Measurements from ENCODE around the gene UTF1.

Gene UTF1

DNA sequence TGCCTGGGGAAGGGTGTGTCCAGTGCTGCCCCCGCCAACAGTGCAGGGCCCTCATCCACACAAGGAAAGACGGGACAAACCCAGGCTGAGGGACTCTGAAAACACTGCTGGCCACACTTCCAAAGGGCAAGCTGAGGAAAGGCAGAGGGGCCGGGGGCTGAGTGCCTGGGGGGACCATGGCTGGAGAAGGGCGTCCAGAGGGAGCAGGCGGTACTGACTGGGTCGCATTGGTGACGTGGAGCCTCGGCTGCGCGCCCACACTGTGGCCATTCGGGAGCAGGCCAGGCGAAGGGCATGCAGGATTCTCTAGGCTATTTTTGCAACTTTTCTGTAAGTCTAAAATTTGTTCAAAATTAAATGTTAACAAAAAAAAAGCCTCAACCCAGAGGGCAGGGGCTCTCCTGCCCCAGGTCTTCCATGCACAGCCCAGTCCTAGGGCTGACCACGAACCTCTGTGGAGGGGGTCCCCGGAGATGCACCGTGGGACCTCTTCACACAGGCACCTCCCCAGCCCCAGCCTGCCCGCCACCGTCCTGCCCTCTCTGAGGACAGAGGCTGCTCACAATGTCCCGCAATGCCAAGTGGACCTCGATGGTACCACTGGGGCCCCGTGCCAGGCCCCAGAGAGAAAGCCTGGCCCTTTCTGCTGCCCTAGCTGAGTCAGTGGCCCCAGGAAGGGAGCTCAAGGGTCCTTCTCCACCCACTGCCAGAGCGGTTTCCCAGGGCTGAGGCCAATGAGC lies 36.2 kb downstream of the UTF1 start:
- Histone ChIP-seq H3K27me3 (ENCODE audit: control insufficient read depth, insufficient read depth, low read length) (no peaks in the 10 kb centered on the region), H3K4me2 (ENCODE audit: low read length) (no peak overlapping the region), H3K4me3 (ENCODE audit: low read length) (no peak overlapping the region), H3K36me3 (ENCODE audit: insufficient read depth, low read length) (no peaks in the 10 kb centered on the region), H3K4me1 (ENCODE audit: control insufficient read depth, insufficient read depth, low read length) (peaks cover 9% of the 10 kb centered on the region), H3K9me3 (replicated peaks; ENCODE audit: low read length) (no peaks in the 10 kb centered on the region), H3K9ac (ENCODE audit: low read depth, low read length) (no peak overlapping the region)

DNA sequence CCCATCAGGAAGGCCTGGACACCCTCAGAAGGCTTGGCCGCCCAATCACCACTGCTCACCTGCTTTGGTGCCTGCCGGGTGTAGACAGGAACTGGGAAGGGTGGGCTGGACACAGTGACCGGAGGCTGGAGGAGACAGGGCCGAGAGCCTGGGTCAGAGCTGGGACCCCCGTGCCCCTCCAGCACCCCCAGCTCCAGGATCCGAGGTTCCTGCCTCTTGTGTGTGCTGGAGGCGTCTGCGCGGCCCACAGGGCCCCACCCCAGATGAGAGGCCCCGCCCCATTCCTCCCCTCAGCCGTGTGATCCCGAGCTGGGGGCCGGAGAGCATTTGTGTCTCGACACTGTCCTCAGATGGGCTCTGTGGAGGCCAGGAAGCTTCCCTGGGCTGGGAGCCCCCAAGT lies 37.3 kb downstream of the UTF1 start:
- H3K9ac ChIP-seq (ENCODE audit: low read depth, low read length), result no peak overlapping the region
- no peak overlapping the region for H3K4me2 ChIP-seq (ENCODE audit: low read length)
- H3K36me3 ChIP-seq (ENCODE audit: insufficient read depth, low read length), result no peaks in the 10 kb centered on the region
- no peak overlapping the region for H3K4me3 ChIP-seq (ENCODE audit: low read length)
- H3K27me3 ChIP-seq (ENCODE audit: control insufficient read depth, insufficient read depth, low read length), result no peaks in the 10 kb centered on the region
- no peaks in the 10 kb centered on the region for H3K9me3 ChIP-seq (replicated peaks; ENCODE audit: low read length)
- H3K4me1 ChIP-seq (ENCODE audit: control insufficient read depth, insufficient read depth, low read length), result peaks cover 4% of the 10 kb centered on the region

DNA sequence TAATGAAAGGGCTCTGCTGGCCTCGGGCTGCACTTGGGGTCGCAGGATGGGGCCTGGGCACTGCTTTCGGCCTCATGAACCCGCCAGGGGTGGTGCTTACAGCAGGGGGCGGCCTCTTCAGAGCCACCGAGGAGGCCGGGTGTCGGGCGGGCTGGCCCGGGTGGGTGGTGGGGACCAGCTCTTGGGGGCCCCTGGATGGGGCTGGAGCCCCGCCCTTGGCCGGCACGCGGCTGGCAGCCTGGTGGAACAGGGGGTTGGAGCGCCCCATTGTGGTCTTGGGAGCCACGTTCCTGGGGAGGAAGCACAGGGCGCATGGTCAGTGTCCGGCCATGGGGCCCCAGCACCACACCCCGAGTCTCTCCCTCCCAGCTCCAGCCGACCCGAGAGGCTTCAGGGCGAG lies 37.8 kb downstream of the UTF1 start:
- H3K9ac ChIP-seq (ENCODE audit: low read depth, low read length), result no peak overlapping the region
- no peaks in the 10 kb centered on the region for H3K36me3 ChIP-seq (ENCODE audit: insufficient read depth, low read length)
- H3K4me1 ChIP-seq (ENCODE audit: control insufficient read depth, insufficient read depth, low read length), result no peaks in the 10 kb centered on the region
- no peaks in the 10 kb centered on the region for H3K9me3 ChIP-seq (replicated peaks; ENCODE audit: low read length)
- H3K4me3 ChIP-seq (ENCODE audit: low read length), result no peak overlapping the region
- no peaks in the 10 kb centered on the region for H3K27me3 ChIP-seq (ENCODE audit: control insufficient read depth, insufficient read depth, low read length)
- no peak overlapping the region for H3K4me2 ChIP-seq (ENCODE audit: low read length)

DNA sequence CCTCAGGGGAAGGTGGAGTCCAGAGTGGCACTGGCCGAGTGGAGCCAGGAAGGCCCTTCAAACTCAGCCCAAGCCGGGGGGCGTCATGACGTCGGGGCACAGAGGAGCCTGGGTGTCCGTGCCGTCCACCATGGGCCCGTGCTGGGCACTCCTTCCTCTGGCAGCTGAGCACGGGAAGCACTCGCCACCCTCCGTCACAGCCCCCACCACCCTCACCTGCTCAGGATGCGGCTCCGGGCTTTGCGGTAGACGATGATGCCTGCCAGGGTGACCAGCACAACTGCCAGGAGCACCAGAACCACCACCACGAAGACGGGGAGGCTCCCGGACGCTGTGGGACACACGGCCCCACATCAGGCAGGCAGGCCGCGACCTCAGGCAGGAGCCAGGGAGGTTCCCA lies 38.5 kb downstream of the UTF1 start:
- Histone ChIP-seq H3K9me3 (replicated peaks; ENCODE audit: low read length) (no peaks in the 10 kb centered on the region), H3K4me2 (ENCODE audit: low read length) (no peak overlapping the region), H3K4me1 (ENCODE audit: control insufficient read depth, insufficient read depth, low read length) (no peaks in the 10 kb centered on the region), H3K9ac (ENCODE audit: low read depth, low read length) (no peak overlapping the region), H3K4me3 (ENCODE audit: low read length) (no peak overlapping the region), H3K27me3 (ENCODE audit: control insufficient read depth, insufficient read depth, low read length) (no peaks in the 10 kb centered on the region), H3K36me3 (ENCODE audit: insufficient read depth, low read length) (no peaks in the 10 kb centered on the region)

DNA sequence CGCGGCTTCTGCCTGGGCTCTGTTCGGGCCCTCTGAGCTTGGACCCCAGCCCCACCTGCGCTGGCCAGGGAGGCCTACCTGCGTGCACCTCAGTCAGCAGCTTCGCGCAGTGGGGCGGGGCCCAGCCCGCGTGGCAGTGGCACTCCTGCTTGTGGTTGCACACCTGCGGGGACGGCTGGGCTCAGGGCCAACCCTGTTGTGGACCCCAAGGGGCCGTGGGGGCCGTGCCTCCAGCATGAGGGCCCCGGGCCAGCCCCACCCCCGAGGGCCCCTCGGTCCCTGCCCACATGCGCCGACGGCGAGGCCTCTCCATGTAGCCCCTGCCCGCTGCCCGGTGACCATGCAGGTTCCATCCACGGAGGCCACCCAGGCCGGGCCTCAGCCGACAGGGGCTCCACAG lies 39.4 kb downstream of the UTF1 start:
- no peaks in the 10 kb centered on the region for H3K9me3 ChIP-seq (replicated peaks; ENCODE audit: low read length)
- no peak overlapping the region for H3K4me2 ChIP-seq (ENCODE audit: low read length)
- H3K4me1 ChIP-seq (ENCODE audit: control insufficient read depth, insufficient read depth, low read length), result no peaks in the 10 kb centered on the region
- no peaks in the 10 kb centered on the region for H3K27me3 ChIP-seq (ENCODE audit: control insufficient read depth, insufficient read depth, low read length)
- no peak overlapping the region for H3K4me3 ChIP-seq (ENCODE audit: low read length)
- no peak overlapping the region for H3K9ac ChIP-seq (ENCODE audit: low read depth, low read length)
- H3K36me3 ChIP-seq (ENCODE audit: insufficient read depth, low read length), result no peaks in the 10 kb centered on the region

DNA sequence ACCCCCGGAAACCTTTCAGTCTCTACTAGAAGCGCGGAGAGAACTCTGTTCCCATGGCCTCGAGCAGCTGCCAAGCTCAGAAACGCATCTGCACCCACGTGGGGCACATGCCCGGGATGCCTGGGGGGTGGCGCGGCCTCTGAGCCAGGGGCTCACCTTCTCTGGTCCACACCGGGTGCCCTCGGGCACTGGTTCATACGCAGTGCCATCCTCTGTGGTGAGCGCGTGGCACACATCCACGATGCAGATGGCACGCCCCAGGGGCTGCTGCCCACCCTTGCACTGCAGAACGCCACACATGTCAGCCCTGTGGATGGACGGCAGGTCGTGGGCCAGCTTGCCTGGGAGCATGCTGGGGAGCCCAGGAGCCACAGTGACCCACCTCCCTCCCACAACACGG lies 40.2 kb downstream of the UTF1 start:
- peaks cover 7% of the 10 kb centered on the region for H3K27me3 ChIP-seq (ENCODE audit: control insufficient read depth, insufficient read depth, low read length)
- no peaks in the 10 kb centered on the region for H3K9me3 ChIP-seq (replicated peaks; ENCODE audit: low read length)
- H3K4me3 ChIP-seq (ENCODE audit: low read length), result no peak overlapping the region
- no peak overlapping the region for H3K9ac ChIP-seq (ENCODE audit: low read depth, low read length)
- no peaks in the 10 kb centered on the region for H3K4me1 ChIP-seq (ENCODE audit: control insufficient read depth, insufficient read depth, low read length)
- no peaks in the 10 kb centered on the region for H3K36me3 ChIP-seq (ENCODE audit: insufficient read depth, low read length)
- H3K4me2 ChIP-seq (ENCODE audit: low read length), result no peak overlapping the region

DNA sequence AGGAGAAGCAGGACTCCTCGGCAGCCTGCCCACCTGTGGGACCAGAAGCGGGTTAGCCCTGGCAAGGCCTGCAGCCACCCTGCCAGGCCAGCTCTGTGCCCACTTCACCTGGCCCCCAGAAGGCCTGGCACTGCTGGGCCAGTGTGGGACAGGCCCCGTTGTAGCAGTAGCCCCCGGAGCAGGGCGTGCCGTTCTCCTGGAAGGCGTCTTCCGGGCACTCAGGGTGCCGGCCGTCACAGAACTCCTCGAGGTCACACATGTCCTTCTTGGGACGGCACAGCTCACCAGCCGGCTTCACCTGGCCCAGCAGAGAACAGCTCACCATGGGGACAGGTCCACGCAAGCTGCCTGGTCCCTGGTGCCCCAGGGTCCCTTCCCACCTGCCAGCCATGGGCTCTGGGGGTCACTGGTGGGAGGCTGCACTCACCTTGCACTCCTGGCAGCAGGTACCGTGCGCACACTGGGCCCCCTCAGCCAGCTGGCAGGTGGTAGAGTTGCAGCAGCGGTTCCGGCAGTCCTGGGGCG lies 40.8 kb downstream of the UTF1 start:
- Histone ChIP-seq H3K4me3 (ENCODE audit: low read length) (no peak overlapping the region), H3K9me3 (replicated peaks; ENCODE audit: low read length) (no peaks in the 10 kb centered on the region), H3K4me1 (ENCODE audit: control insufficient read depth, insufficient read depth, low read length) (no peaks in the 10 kb centered on the region), H3K27me3 (ENCODE audit: control insufficient read depth, insufficient read depth, low read length) (peaks cover 13% of the 10 kb centered on the region), H3K4me2 (ENCODE audit: low read length) (no peak overlapping the region), H3K9ac (ENCODE audit: low read depth, low read length) (no peak overlapping the region), H3K36me3 (ENCODE audit: insufficient read depth, low read length) (no peaks in the 10 kb centered on the region)

DNA sequence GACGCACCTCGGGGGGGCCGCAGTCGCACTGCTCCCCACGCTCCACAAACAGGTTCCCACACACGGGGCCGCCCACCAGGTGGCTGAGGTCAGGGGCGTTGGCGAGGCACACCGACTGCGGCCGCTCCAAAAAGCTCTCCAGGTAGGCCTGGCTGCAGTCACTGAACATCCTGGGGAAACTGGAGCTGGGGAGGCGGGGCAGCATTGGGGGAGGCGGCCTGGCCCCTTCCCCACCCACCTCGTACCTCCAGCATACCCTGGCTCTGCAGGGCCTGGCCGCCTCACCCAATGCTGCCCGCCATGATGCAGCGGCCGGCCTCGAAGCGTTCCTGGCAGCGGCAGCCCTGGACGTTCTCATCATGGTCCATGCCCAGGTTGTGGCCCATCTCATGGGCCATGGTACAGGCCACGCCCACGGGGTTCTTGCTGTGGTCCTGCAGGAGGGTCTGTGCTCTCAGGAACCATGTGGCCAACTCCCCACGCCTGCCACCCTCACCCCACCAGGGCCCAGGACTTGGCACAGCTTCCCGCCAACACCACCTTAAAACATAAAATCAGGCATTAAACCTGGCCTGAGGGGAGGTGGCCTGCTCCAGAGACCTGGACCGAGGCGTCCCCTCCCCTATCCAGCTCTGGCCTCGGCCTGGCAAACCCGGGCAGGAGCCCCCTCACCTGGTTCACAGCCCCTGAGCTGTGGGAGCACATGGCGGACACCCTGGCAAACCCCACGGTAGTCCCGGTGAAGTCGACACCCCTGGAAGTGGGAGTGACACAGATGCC lies 41.7 kb downstream of the UTF1 start:
- H3K4me1 ChIP-seq (ENCODE audit: control insufficient read depth, insufficient read depth, low read length), result no peaks in the 10 kb centered on the region
- peaks cover 21% of the 10 kb centered on the region for H3K27me3 ChIP-seq (ENCODE audit: control insufficient read depth, insufficient read depth, low read length)
- no peak overlapping the region for H3K4me3 ChIP-seq (ENCODE audit: low read length)
- H3K4me2 ChIP-seq (ENCODE audit: low read length), result no peak overlapping the region
- no peaks in the 10 kb centered on the region for H3K36me3 ChIP-seq (ENCODE audit: insufficient read depth, low read length)
- H3K9ac ChIP-seq (ENCODE audit: low read depth, low read length), result no peak overlapping the region
- H3K9me3 ChIP-seq (replicated peaks; ENCODE audit: low read length), result no peaks in the 10 kb centered on the region

DNA sequence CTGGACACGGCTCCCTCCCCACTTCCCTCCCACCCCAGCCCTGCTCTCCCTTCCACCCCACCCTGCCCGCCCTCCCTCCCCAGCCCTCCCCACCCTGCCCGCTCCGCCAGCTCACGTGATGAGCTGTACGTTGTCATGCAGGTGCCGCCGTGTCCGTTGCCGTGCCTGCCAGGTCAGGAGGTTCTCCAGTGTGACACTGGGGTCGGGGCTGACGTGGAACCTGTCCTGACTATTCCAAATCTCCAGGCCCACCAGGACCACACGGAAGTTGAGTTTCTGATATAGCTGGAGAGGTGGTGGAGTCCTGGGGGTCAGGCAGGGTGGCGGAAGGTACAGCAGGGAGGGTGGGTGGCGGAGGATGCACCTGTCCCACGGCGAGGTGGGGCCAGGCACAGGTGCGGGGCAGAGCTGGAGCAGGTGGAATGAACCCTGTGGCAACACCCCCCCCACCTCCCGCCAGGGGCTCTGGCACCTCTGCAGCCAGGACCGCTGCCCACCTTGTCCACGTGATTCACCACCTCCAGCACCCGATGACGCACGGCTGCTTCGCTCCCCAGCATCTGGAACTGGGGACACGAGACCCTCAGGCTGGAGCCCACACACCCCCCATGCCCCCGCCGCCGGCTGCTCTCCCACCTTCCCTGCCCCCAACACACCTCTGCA lies 42.4 kb downstream of the UTF1 start:
- Histone ChIP-seq H3K36me3 (ENCODE audit: insufficient read depth, low read length) (no peaks in the 10 kb centered on the region), H3K4me2 (ENCODE audit: low read length) (no peak overlapping the region), H3K27me3 (ENCODE audit: control insufficient read depth, insufficient read depth, low read length) (peaks cover 25% of the 10 kb centered on the region), H3K4me1 (ENCODE audit: control insufficient read depth, insufficient read depth, low read length) (no peaks in the 10 kb centered on the region), H3K4me3 (ENCODE audit: low read length) (no peak overlapping the region), H3K9me3 (replicated peaks; ENCODE audit: low read length) (no peaks in the 10 kb centered on the region), H3K9ac (ENCODE audit: low read depth, low read length) (no peak overlapping the region)

DNA sequence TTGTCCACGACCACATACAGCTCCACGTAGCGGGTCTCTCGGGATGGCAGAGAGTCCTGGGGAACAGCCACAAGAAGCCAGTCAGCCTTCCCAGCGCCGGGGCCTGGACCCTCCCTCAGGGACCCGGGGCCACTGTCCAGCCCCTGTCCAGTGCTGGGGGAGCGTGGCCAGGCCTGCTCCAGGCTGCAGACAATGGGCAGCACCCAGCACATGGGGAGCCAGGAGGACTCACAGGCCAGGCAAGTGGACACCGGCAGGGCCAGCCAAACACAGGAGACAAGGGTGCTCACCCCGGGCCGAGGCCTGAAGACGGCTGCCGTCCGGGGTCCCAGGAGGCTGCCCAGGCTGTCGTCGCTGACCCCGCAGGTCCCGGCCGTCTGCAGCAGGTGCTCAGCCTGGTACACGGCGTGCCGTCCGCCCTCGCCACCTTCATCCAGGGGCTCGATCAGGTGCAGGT lies 43.0 kb downstream of the UTF1 start:
- no peak overlapping the region for H3K4me3 ChIP-seq (ENCODE audit: low read length)
- peaks cover 25% of the 10 kb centered on the region for H3K27me3 ChIP-seq (ENCODE audit: control insufficient read depth, insufficient read depth, low read length)
- H3K9me3 ChIP-seq (replicated peaks; ENCODE audit: low read length), result no peaks in the 10 kb centered on the region
- H3K4me1 ChIP-seq (ENCODE audit: control insufficient read depth, insufficient read depth, low read length), result no peaks in the 10 kb centered on the region
- H3K36me3 ChIP-seq (ENCODE audit: insufficient read depth, low read length), result no peaks in the 10 kb centered on the region
- no peak overlapping the region for H3K4me2 ChIP-seq (ENCODE audit: low read length)
- no peak overlapping the region for H3K9ac ChIP-seq (ENCODE audit: low read depth, low read length)

DNA sequence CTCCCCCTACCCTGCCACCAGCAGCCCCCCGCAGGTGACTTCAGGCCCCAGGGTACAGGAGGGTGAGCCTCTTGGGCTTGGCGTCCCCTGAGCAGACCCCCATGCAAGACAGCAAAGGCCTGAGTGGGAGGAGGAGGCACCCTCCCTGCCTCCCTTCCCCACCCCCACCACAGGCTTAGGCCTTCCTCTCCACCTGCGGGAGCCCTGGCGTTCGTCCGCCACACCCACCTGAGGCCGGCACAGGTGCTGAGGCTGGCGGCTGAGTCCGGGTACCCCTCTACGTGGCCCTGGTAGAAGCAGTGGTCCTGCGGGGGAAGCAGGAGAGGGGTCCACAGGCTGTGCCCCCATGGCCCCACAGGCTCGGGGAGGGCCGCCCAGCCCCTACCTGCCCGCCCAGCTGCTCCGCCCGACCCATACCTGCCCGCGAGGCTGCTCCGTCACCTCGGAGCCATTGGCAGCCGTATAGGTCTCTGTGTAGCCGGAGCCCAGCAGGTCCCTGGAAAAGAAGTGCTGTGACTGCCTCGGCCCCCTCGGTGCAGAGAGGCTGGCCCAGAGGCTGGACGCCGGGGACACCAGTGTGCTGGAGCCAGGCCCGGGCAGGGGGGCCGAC lies 43.6 kb downstream of the UTF1 start:
- H3K9me3 ChIP-seq (replicated peaks; ENCODE audit: low read length), result no peaks in the 10 kb centered on the region

More for the DNA sequence above, 43.6 kb downstream of the UTF1 start:
- Histone ChIP-seq H3K4me2 (ENCODE audit: low read length) (no peak overlapping the region), H3K9ac (ENCODE audit: low read depth, low read length) (no peak overlapping the region), H3K36me3 (ENCODE audit: insufficient read depth, low read length) (no peaks in the 10 kb centered on the region), H3K4me3 (ENCODE audit: low read length) (no peak overlapping the region), H3K4me1 (ENCODE audit: control insufficient read depth, insufficient read depth, low read length) (no peaks in the 10 kb centered on the region), H3K27me3 (ENCODE audit: control insufficient read depth, insufficient read depth, low read length) (peaks cover 25% of the 10 kb centered on the region)
